ENCODE data around the gene SH3TC2. TPM values are rescaled to one million over a fixed set of nuclear protein-coding genes. Genes with fewer than 3 reads are reported as not detected.

The SH3TC2 gene
- total and polyA plus RNA-seq, 10 of the 15 experiments (the other 5 are each of a cell fraction or from before 2014, with no cell fraction given) = not detected

DNA sequence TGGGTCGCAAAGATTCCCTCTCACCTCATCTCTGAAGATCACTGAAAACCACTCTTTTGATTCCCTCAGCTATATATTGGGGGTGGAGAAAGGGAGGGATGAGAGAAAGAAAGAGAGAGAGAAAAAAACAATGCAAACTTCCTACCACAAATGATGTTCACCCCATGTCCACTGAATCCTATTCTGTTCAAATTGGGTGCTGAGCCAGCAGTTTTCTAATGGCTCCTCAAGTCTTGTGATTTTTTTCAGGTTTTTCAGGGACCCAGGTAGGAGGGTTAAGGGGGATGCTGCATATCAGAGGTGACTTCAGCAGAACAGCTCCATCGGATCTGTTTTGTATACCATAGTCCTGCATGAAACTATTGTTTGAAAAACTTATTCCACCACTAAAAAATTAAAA is 95.9 kb downstream of the SH3TC2 start:
- no peak overlapping the region for H3K27ac ChIP-seq (ENCODE audit: control insufficient read depth, insufficient read depth)
- FAIRE-seq = no peak
- H2AFZ ChIP-seq (ENCODE audit: control insufficient read depth, low read depth, low read length) = no peak overlapping the region
- CTCF ChIA-PET = interaction anchor here (1.4 to 2.4 kb wide), 4 partner anchors 9 to 235 kb away, joined by 3 to 14 read pairs (median 8); no protein-coding TSS in a partner anchor
- H3K4me1 ChIP-seq (ENCODE audit: control insufficient read depth, insufficient read depth, low read length) = no peaks in the 10 kb centered on the region
- DNase-seq (ENCODE audit: low read depth, low spot score) = no peak
- H3K9me3 ChIP-seq (replicated peaks; ENCODE audit: control insufficient read depth, insufficient read depth, low read length) = no peaks in the 10 kb centered on the region
- ATAC-seq = no peak
- SMC1A ChIA-PET (ENCODE audit: uncharacterized antibody, unreplicated experiment) = interaction anchor here (0.8 kb wide), 1 partner anchor 173 kb away, joined by 3 read pairs; no protein-coding TSS in a partner anchor
- 0 out of 4 replicates have a peak, but pooled peaks cover 0 to 2% of the 10 kb centered on the region in 2 experiments for H3K27me3 ChIP-seq (replicated peaks in 1 of 2; ENCODE audit: control insufficient read depth in 2 of 2, insufficient read depth in 2 of 2, low read length in 1 of 2)
- H3K79me2 ChIP-seq (ENCODE audit: control insufficient read depth, insufficient read depth, low read length) = no peaks in the 10 kb centered on the region
- TF ChIP-seq SUZ12 (IDR thresholded peaks at IDR 0.05; ENCODE audit: unreplicated experiment) (no peak), CREM (IDR thresholded peaks at IDR 0.05; ENCODE audit: low read depth) (no peak), ZNF207 (IDR thresholded peaks at IDR 0.05; ENCODE audit: borderline replicate concordance) (no peak), RFX5 (IDR thresholded peaks at IDR 0.05; ENCODE audit: low read depth, low read length) (no peak), SMC3 (IDR thresholded peaks at IDR 0.05; ENCODE audit: borderline replicate concordance, low read length) (no peak), ZNF622 (IDR thresholded peaks at IDR 0.05) (no peak), CHD2 (IDR thresholded peaks at IDR 0.05; ENCODE audit: borderline replicate concordance, low read depth, low read length) (no peak), YBX1 (IDR thresholded peaks at IDR 0.05) (no peak), MXI1 (IDR thresholded peaks at IDR 0.05; ENCODE audit: low read depth, low read length) (no peak), KAT2A (conservative IDR thresholded peaks at IDR 0.05; ENCODE audit: control insufficient read depth, low read depth, low read length) (no peak), POU2F2 (IDR thresholded peaks at IDR 0.05; ENCODE audit: borderline replicate concordance, low read depth, low read length) (no peak)
- intact Hi-C loops (cut with micrococcal nuclease; ENCODE audit: unreplicated experiment) (no loop called here), in situ Hi-C loops (cut with MboI) (no loop called here)
- no peak overlapping the region for H3K4me3 ChIP-seq
- WGBS (ENCODE audit: insufficient coverage, insufficient replicate concordance, low lambda C conversion rate, missing lambda C conversion rate) = 26% methylated on average over 2 of the region's 2 CpGs
- POLR2A ChIA-PET = no interaction called here
- H4K20me1 ChIP-seq (ENCODE audit: control insufficient read depth, insufficient read depth) = no peaks in the 10 kb centered on the region
- RAD21 ChIA-PET (ENCODE audit: unreplicated experiment) = interaction anchor here (1.1 to 1.2 kb wide), 2 partner anchors 9 to 234 kb away, joined by 4 to 6 read pairs; no protein-coding TSS in a partner anchor
- H3K36me3 ChIP-seq (ENCODE audit: control insufficient read depth in 2 of 2, insufficient read depth in 2 of 2, low read length in 1 of 2) = no peaks in the 10 kb centered on the region
- no peak overlapping the region for H3K4me2 ChIP-seq (ENCODE audit: control insufficient read depth, insufficient read depth)
- H3K9ac ChIP-seq (ENCODE audit: control insufficient read depth, insufficient read depth, low read length) = no peak overlapping the region
- BruUV-seq (replicated peaks) = no TSS peak

All from GM12878 (cell line).